ENCODE measurements around the gene KCNAB1. TPM values are rescaled to one million over a fixed set of nuclear protein-coding genes. Genes with fewer than 3 reads are reported as not detected.
"Not testable (repeated sequence)": the region's sequence is repeated elsewhere in the genome, so short reads cannot be mapped to it uniquely, and the experiment has no call there.

Gene KCNAB1
- polyA plus RNA-seq, 1 donor, result 2.5 TPM

- no CpG with 5 or more reads among the region's 1 CpG for WGBS (ENCODE audit: insufficient coverage, low lambda C conversion rate)
- DNase-seq, result no peak
- Histone ChIP-seq H3K36me3 (ENCODE audit: control insufficient read depth, insufficient read depth, low read length) (no peaks in the 10 kb centered on the region), H3K4me1 (ENCODE audit: control insufficient read depth, insufficient read depth, low read length) (no peaks in the 10 kb centered on the region), H3K27ac (ENCODE audit: low read length) (no peak overlapping the region), H3K4me3 (ENCODE audit: low read length) (no peak overlapping the region), H3K9me3 (ENCODE audit: control insufficient read depth, low read depth, low read length) (no peaks in the 10 kb centered on the region), H3K27me3 (ENCODE audit: control insufficient read depth, insufficient read depth, low read length) (no peaks in the 10 kb centered on the region)
Measured at GRCh38 chr3:156260331-156260730, 140.0 kb downstream of the KCNAB1 start.

GRCh38 chr3:156264771-156265170 lies 144.4 kb downstream of the KCNAB1 start:
- H3K9me3 ChIP-seq (ENCODE audit: control insufficient read depth, low read depth, low read length), result no peaks in the 10 kb centered on the region
- no peaks in the 10 kb centered on the region for H3K4me1 ChIP-seq (ENCODE audit: control insufficient read depth, insufficient read depth, low read length)
- DNase-seq, result no peak
- no peak overlapping the region for H3K4me3 ChIP-seq (ENCODE audit: low read length)
- H3K27ac ChIP-seq (ENCODE audit: low read length), result no peak overlapping the region
- 80% methylated on average over 1 of the region's 1 CpG for WGBS (ENCODE audit: insufficient coverage, low lambda C conversion rate)
- H3K36me3 ChIP-seq (ENCODE audit: control insufficient read depth, insufficient read depth, low read length), result no peaks in the 10 kb centered on the region
- no peaks in the 10 kb centered on the region for H3K27me3 ChIP-seq (ENCODE audit: control insufficient read depth, insufficient read depth, low read length)

- H3K27ac ChIP-seq (ENCODE audit: low read length), result no peak overlapping the region
- WGBS (ENCODE audit: insufficient coverage, low lambda C conversion rate), result no CpG with 5 or more reads among the region's 3 CpGs
- no peaks in the 10 kb centered on the region for H3K27me3 ChIP-seq (ENCODE audit: control insufficient read depth, insufficient read depth, low read length)
- H3K9me3 ChIP-seq (ENCODE audit: control insufficient read depth, low read depth, low read length), result no peaks in the 10 kb centered on the region
- no peak overlapping the region for H3K4me3 ChIP-seq (ENCODE audit: low read length)
- H3K4me1 ChIP-seq (ENCODE audit: control insufficient read depth, insufficient read depth, low read length), result no peaks in the 10 kb centered on the region
- DNase-seq, result no peak
- H3K36me3 ChIP-seq (ENCODE audit: control insufficient read depth, insufficient read depth, low read length), result no peaks in the 10 kb centered on the region
Measured at GRCh38 chr3:156271508-156271907, 151.1 kb downstream of the KCNAB1 start.

GRCh38 chr3:156271995-156272719 lies 151.8 kb downstream of the KCNAB1 start:
- Histone ChIP-seq H3K4me1 (ENCODE audit: control insufficient read depth, insufficient read depth, low read length) (no peaks in the 10 kb centered on the region), H3K4me3 (ENCODE audit: low read length) (no peak overlapping the region), H3K9me3 (ENCODE audit: control insufficient read depth, low read depth, low read length) (no peaks in the 10 kb centered on the region), H3K27ac (ENCODE audit: low read length) (no peak overlapping the region), H3K36me3 (ENCODE audit: control insufficient read depth, insufficient read depth, low read length) (no peaks in the 10 kb centered on the region), H3K27me3 (ENCODE audit: control insufficient read depth, insufficient read depth, low read length) (no peaks in the 10 kb centered on the region)
- no peak for DNase-seq
- WGBS (ENCODE audit: insufficient coverage, low lambda C conversion rate), result 100% methylated on average over 1 of the region's 7 CpGs

- DNase-seq, result no peak
- Histone ChIP-seq H3K4me3 (ENCODE audit: low read length) (no peak overlapping the region), H3K27ac (ENCODE audit: low read length) (no peak overlapping the region), H3K36me3 (ENCODE audit: control insufficient read depth, insufficient read depth, low read length) (no peaks in the 10 kb centered on the region), H3K4me1 (ENCODE audit: control insufficient read depth, insufficient read depth, low read length) (no peaks in the 10 kb centered on the region), H3K9me3 (ENCODE audit: control insufficient read depth, low read depth, low read length) (no peaks in the 10 kb centered on the region), H3K27me3 (ENCODE audit: control insufficient read depth, insufficient read depth, low read length) (no peaks in the 10 kb centered on the region)
- no CpG with 5 or more reads among the region's 6 CpGs for WGBS (ENCODE audit: insufficient coverage, low lambda C conversion rate)
Measured at GRCh38 chr3:156273111-156273694, 152.8 kb downstream of the KCNAB1 start.

GRCh38 chr3:156274791-156275190 lies 154.4 kb downstream of the KCNAB1 start:
- Histone ChIP-seq H3K36me3 (ENCODE audit: control insufficient read depth, insufficient read depth, low read length) (no peaks in the 10 kb centered on the region), H3K4me3 (ENCODE audit: low read length) (no peak overlapping the region), H3K9me3 (ENCODE audit: control insufficient read depth, low read depth, low read length) (no peaks in the 10 kb centered on the region), H3K4me1 (ENCODE audit: control insufficient read depth, insufficient read depth, low read length) (no peaks in the 10 kb centered on the region), H3K27ac (ENCODE audit: low read length) (no peak overlapping the region), H3K27me3 (ENCODE audit: control insufficient read depth, insufficient read depth, low read length) (no peaks in the 10 kb centered on the region)
- no CpG with 5 or more reads among the region's 2 CpGs for WGBS (ENCODE audit: insufficient coverage, low lambda C conversion rate)
- DNase-seq, result peak; percentile 65 to 77

- not testable (repeated sequence) for H3K36me3 ChIP-seq (ENCODE audit: control insufficient read depth, insufficient read depth, low read length); H3K27me3 ChIP-seq (ENCODE audit: control insufficient read depth, insufficient read depth, low read length); H3K4me1 ChIP-seq (ENCODE audit: control insufficient read depth, insufficient read depth, low read length); H3K4me3 ChIP-seq (ENCODE audit: low read length); H3K27ac ChIP-seq (ENCODE audit: low read length); H3K9me3 ChIP-seq (ENCODE audit: control insufficient read depth, low read depth, low read length); DNase-seq
- WGBS (ENCODE audit: insufficient coverage, low lambda C conversion rate), result 89% methylated on average over 1 of the region's 24 CpGs
Measured at GRCh38 chr3:156284637-156285036, 164.3 kb downstream of the KCNAB1 start.

GRCh38 chr3:156285626-156286025 lies 165.2 kb downstream of the KCNAB1 start:
- Histone ChIP-seq H3K4me1 (ENCODE audit: control insufficient read depth, insufficient read depth, low read length) (no peaks in the 10 kb centered on the region), H3K27me3 (ENCODE audit: control insufficient read depth, insufficient read depth, low read length) (peaks cover 19% of the 10 kb centered on the region), H3K4me3 (ENCODE audit: low read length) (no peak overlapping the region), H3K9me3 (ENCODE audit: control insufficient read depth, low read depth, low read length) (no peaks in the 10 kb centered on the region), H3K27ac (ENCODE audit: low read length) (no peak overlapping the region), H3K36me3 (ENCODE audit: control insufficient read depth, insufficient read depth, low read length) (no peaks in the 10 kb centered on the region)
- no peak for DNase-seq
- WGBS (ENCODE audit: insufficient coverage, low lambda C conversion rate), result no CpG with 5 or more reads among the region's 2 CpGs

GRCh38 chr3:156290924-156291271 lies 170.5 kb downstream of the KCNAB1 start:
- H3K4me3 ChIP-seq (ENCODE audit: low read length), result peak overlapping the region; percentile 16
- DNase-seq, result no peak
- H3K27me3 ChIP-seq (ENCODE audit: control insufficient read depth, insufficient read depth, low read length), result peaks cover 45% of the 10 kb centered on the region
- no peaks in the 10 kb centered on the region for H3K36me3 ChIP-seq (ENCODE audit: control insufficient read depth, insufficient read depth, low read length)
- no peaks in the 10 kb centered on the region for H3K9me3 ChIP-seq (ENCODE audit: control insufficient read depth, low read depth, low read length)
- WGBS (ENCODE audit: insufficient coverage, low lambda C conversion rate), result no CpG with 5 or more reads among the region's 11 CpGs
- no peak overlapping the region for H3K27ac ChIP-seq (ENCODE audit: low read length)
- H3K4me1 ChIP-seq (ENCODE audit: control insufficient read depth, insufficient read depth, low read length), result no peaks in the 10 kb centered on the region

GRCh38 chr3:156291272-156292123 lies 171.1 kb downstream of the KCNAB1 start:
- Histone ChIP-seq H3K9me3 (ENCODE audit: control insufficient read depth, low read depth, low read length) (no peaks in the 10 kb centered on the region), H3K27ac (ENCODE audit: low read length) (no peak overlapping the region), H3K4me3 (ENCODE audit: low read length) (peak overlapping the region; percentile 16), H3K4me1 (ENCODE audit: control insufficient read depth, insufficient read depth, low read length) (no peaks in the 10 kb centered on the region), H3K27me3 (ENCODE audit: control insufficient read depth, insufficient read depth, low read length) (peaks cover 45% of the 10 kb centered on the region), H3K36me3 (ENCODE audit: control insufficient read depth, insufficient read depth, low read length) (no peaks in the 10 kb centered on the region)
- WGBS (ENCODE audit: insufficient coverage, low lambda C conversion rate), result no CpG with 5 or more reads among the region's 51 CpGs
- no peak for DNase-seq

Data from large intestine (tissue), 3 donors.